SU-DHL-6 (cell line): Measurements from ENCODE around the gene CREB5.

Source experiments
- H2AFZ ChIP-seq: fragments of 200-600 bp; sonication (generic); 2 replicates; pipeline ENCODE4 v1.6.1; 2014; ENCODE audit warnings: low read depth, mild to moderate bottlenecking, moderate library complexity, mixed read lengths, antibody characterized with exemption, low read length; ENCODE audit not compliant: severe bottlenecking
- H3F3A ChIP-seq: fragments of 200-600 bp; shearing (Covaris generic); 2 replicates; pipeline ENCODE4 v1.6.0; 2016; ENCODE audit warnings: antibody characterized with exemption, mild to moderate bottlenecking; ENCODE audit not compliant: insufficient read depth
- H3K27ac ChIP-seq: fragments of 200-600 bp; sonication (generic); 2 replicates; pipeline ENCODE4 v1.5.1; 2016; ENCODE audit warnings: low read depth, mild to moderate bottlenecking, low read length, moderate library complexity, mixed read lengths
- H3K27me3 ChIP-seq: fragments of 200-600 bp; sonication (generic), shearing (Covaris generic); 2 replicates; pipeline ENCODE4 v1.6.0; 2014; ENCODE audit warnings: mild to moderate bottlenecking, low read length
- H3K36me3 ChIP-seq: fragments of 200-600 bp; sonication (generic); 2 replicates; pipeline ENCODE4 v1.6.1; 2014; ENCODE audit warnings: mild to moderate bottlenecking, low read length, mixed read lengths
- H3K4me2 ChIP-seq: fragments of 300-600, 200-600 bp; shearing (Covaris generic), sonication (generic); 2 replicates; pipeline ENCODE4 v1.6.0; 2014; ENCODE audit warnings: low read length, low read depth, mild to moderate bottlenecking; ENCODE audit not compliant: poor library complexity, severe bottlenecking
- H3K4me3 ChIP-seq: fragments of 200-600 bp; sonication (generic); 2 replicates; pipeline ENCODE4 v1.5.1; 2014; ENCODE audit warnings: antibody characterized with exemption, low read length, mild to moderate bottlenecking, mixed read lengths; ENCODE audit not compliant: insufficient read depth, poor library complexity, severe bottlenecking
- H3K79me2 ChIP-seq: fragments of 200-600 bp; sonication (generic); 2 replicates; pipeline ENCODE4 v1.6.1; 2014; ENCODE audit warnings: mild to moderate bottlenecking, low read length, moderate library complexity; ENCODE audit not compliant: insufficient read depth
- H3K9ac ChIP-seq: fragments of 200-600 bp; sonication (generic); 2 replicates; pipeline ENCODE4 v1.7.0; 2014; ENCODE audit warnings: mild to moderate bottlenecking, low read length
- H3K9me2 ChIP-seq: fragments of 200-600 bp; sonication (generic); replicated peaks from 2 replicates; pipeline ENCODE4 v1.6.1; 2014; ENCODE audit warnings: low read length; ENCODE audit not compliant: insufficient read depth
- H3K9me3 ChIP-seq: fragments of 200-600 bp; sonication (generic); 2 replicates; pipeline ENCODE4 v1.6.1; 2014; ENCODE audit warnings: low read length, mixed read lengths; ENCODE audit not compliant: insufficient read depth
- H4K20me1 ChIP-seq: fragments of 200-600 bp; sonication (generic); 2 replicates; pipeline ENCODE4 v1.6.1; 2014; ENCODE audit warnings: low read depth, mild to moderate bottlenecking, antibody characterized with exemption, low read length, moderate library complexity, mixed read lengths
- CTCF ChIP-seq: fragments of 200-600 bp; sonication (generic); IDR thresholded peaks from one replicate; pipeline ENCODE4 v1.5.1; 2017; ENCODE audit warnings: antibody characterized with exemption, mild to moderate bottlenecking, low read length, moderate library complexity; ENCODE audit not compliant: insufficient read depth, poor library complexity, severe bottlenecking
- EZH2phosphoT487 ChIP-seq: fragments of 200-600 bp; sonication (generic), shearing (Covaris generic); conservative IDR thresholded peaks from 2 replicates; pipeline ENCODE4 v1.6.1; 2018; ENCODE audit warnings: mild to moderate bottlenecking, antibody characterized with exemption, low read length, moderate library complexity, mixed read lengths

CREB5 gene

GRCh38 chr7:28724563-28724962, 312.2 kb downstream of the CREB5 start:
- Histone ChIP-seq H3K9ac (no peak overlapping the region), H3F3A (no peaks in the 10 kb centered on the region), H3K36me3 (peaks cover 19% of the 10 kb centered on the region), H3K4me2 (no peak overlapping the region), H3K4me3 (no peak overlapping the region), H3K9me3 (no peaks in the 10 kb centered on the region), H3K79me2 (no peaks in the 10 kb centered on the region), H3K27ac (no peak overlapping the region), H4K20me1 (no peaks in the 10 kb centered on the region), H2AFZ (no peak overlapping the region), H3K27me3 (no peaks in the 10 kb centered on the region), H3K9me2 (no peaks in the 10 kb centered on the region)
- no peak for TF ChIP-seq EZH2phosphoT487
- TF ChIP-seq CTCF: no peak

DNA sequence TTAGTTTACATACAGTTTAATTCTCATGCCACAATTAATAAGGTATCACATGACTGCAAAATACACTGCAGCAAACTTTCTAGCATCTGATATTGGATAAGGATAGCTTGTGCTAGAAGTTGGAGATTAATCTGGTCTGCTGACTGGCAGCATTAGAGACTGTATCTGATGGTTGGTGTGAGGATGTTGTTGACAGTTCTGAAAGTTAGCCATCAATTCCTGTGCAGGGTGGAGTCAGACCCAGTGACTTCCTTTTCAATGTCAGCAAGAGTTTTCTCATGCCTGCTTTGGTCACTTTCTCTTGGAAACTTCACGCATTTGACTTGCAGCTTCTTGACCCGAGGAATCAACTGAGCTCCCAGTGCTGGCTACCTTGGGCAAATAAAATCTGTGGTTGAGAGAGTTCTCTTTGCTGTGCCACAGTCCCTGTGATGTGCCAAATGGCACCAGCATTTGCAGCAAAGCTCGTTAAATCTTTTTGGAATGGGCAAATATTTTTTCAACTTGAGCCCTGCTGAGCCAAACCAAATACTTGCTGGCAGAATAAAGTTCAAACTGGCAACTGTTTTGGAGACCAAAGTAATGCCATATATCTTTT, 312.8 kb downstream of the CREB5 start:
- TF ChIP-seq EZH2phosphoT487 (no peak), CTCF (no peak)
- peaks cover 19% of the 10 kb centered on the region for H3K36me3 ChIP-seq
- no peaks in the 10 kb centered on the region for H3F3A ChIP-seq
- H3K9me3 ChIP-seq: no peaks in the 10 kb centered on the region
- H3K27me3 ChIP-seq: no peaks in the 10 kb centered on the region
- H4K20me1 ChIP-seq: no peaks in the 10 kb centered on the region
- H3K9me2 ChIP-seq: no peaks in the 10 kb centered on the region
- no peaks in the 10 kb centered on the region for H3K79me2 ChIP-seq
- no peak overlapping the region for H3K4me2 ChIP-seq
- no peak overlapping the region for H2AFZ ChIP-seq
- H3K27ac ChIP-seq: no peak overlapping the region
- no peak overlapping the region for H3K4me3 ChIP-seq
- H3K9ac ChIP-seq: no peak overlapping the region

GRCh38 chr7:28725911-28726310, 313.6 kb downstream of the CREB5 start:
- TF ChIP-seq CTCF (no peak), EZH2phosphoT487 (no peak)
- Histone ChIP-seq H3K9ac (no peak overlapping the region), H3K9me3 (no peaks in the 10 kb centered on the region), H3K79me2 (no peaks in the 10 kb centered on the region), H3K9me2 (no peaks in the 10 kb centered on the region), H2AFZ (no peak overlapping the region), H3K4me2 (no peak overlapping the region), H3K27ac (no peak overlapping the region), H3K4me3 (no peak overlapping the region), H3K27me3 (no peaks in the 10 kb centered on the region), H3F3A (no peaks in the 10 kb centered on the region), H3K36me3 (peaks cover 19% of the 10 kb centered on the region), H4K20me1 (no peaks in the 10 kb centered on the region)
